GM19238 (cell line): Measurements from ENCODE around the gene EMC10.

ENCODE experiments used
- DNase-seq: peaks from one replicate; pipeline ENCODE4 v3.0.0; 2011; ENCODE audit warnings: low spot score; ENCODE audit not compliant: insufficient read length

The EMC10 gene

DNA sequence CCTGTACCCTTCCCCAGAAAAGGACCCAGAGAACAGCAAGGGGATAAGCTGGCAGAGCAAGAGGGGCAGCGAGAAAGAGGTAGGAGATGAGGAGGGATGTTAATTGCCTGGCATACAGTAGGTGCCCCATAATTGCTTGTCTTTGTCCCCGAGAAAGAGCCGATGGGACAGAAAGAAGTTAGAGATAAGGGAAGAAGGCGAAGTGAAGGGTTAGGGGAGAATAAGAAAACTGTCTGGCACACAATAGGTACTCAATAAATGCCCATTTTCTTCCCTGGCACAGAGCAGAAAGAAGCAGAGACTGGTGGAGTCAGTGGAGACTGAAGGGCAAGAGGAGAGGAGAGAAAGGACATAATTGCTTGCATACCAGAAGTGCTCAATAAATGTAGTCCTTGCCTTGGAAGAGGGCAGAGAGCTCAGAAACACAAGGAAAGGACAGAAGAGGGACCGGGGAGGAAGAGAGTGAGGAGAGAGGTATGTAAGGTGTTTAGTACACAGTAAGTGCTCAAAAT is 18.8 kb downstream of the EMC10 start:
- no peak for DNase-seq

DNA sequence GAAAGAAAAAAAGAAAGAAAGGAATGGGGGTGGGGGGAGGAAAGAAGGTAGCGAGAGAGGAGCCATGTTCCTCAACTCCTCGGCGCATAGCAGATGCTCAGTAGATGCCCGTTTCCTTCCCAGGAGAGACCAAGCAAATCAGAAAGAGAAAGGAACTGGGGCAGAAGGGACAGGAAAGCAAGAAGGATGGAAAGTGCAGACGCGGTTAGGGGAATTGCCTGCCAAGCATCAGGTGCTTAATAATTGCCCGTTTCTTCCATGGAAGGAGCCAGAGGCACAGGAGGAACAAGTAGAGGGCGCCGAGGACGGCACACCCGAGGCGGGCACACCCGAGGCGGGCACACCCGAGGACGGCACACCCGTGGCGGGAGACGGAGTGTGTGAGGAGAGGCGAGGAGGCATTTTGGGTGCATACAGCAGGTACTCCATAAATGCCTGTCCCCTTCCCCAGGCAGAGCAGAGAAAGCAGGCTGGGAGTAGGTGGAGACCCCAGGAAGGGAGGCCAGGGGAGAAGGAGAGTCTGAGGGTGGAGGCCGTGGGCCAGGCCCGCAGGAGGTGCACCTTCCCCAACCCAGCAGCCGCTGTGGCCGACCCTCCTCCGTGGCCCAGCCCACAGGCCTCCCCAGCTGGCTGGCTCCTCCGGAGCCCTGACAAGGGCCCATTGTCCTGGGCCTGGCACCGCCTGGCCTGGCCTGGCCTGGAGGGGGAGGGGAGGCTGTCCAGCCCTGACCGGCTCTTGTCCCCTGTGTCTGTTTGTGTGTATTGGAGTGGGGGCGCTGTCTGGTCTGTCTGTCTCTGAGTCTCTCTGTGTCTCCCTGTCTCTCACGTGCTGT is 20.1 kb downstream of the EMC10 start:
- DNase-seq, result no peak

DNA sequence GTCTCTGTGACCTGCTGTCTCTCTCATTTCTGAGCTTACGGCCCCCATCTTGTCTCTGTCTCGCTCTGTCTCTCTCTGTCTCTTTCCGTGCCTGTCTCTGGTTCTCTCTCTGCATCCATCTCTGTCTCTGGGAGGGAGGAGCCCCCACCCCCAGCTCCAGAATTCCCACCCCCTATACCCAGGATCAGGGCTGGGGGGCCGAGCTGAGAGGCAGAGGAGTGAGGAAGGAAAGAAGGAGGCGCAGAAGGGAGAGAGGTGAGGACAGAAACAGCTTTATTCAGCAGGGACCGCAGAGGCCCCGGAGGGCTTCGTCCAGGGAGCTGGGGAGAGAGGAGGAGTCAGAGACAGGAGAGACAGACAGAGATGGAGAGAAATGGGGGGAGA is 20.7 kb downstream of the EMC10 start:
- DNase-seq, result no peak

DNA sequence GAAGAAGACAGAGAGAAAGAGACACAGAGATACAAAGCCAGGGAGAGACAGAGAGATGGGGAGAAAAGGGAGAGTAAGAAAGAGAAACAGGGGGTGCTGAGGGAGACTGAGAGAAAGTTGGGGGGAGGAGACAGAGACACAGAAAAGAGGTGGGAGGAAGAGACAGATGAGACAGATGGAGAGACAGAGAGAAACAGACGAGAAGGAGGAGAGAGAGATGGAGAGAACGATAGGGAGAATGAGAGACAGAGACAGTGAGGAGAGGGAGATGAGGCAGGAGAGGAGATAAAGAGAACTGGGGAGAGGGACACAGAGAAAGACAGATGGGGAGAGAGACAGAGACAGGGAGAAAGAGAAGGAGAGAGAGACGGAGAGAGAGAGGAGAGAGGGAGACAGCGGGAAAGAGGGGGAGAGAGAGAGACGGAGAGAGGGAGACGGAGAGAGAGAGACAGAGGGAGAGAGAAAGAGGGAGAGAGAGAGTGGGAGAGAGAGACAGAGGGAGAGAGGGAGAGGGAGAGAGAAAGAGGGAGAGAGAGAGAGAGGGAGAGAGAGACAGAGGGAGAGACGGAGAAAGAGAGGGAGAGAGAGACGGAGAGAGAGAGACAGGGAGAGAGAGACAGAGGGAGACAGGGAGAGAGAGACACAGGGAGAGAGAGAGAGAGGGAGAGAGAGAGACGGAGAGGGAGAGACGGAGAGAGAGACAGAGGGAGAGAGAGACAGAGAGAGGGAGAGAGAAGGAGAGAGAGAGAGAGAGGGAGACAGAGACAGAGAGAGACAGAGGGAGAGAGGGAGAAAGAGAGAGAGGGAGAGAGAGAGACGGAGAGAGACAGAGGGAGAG is 22.1 kb downstream of the EMC10 start:
- DNase-seq, result no peak

DNA sequence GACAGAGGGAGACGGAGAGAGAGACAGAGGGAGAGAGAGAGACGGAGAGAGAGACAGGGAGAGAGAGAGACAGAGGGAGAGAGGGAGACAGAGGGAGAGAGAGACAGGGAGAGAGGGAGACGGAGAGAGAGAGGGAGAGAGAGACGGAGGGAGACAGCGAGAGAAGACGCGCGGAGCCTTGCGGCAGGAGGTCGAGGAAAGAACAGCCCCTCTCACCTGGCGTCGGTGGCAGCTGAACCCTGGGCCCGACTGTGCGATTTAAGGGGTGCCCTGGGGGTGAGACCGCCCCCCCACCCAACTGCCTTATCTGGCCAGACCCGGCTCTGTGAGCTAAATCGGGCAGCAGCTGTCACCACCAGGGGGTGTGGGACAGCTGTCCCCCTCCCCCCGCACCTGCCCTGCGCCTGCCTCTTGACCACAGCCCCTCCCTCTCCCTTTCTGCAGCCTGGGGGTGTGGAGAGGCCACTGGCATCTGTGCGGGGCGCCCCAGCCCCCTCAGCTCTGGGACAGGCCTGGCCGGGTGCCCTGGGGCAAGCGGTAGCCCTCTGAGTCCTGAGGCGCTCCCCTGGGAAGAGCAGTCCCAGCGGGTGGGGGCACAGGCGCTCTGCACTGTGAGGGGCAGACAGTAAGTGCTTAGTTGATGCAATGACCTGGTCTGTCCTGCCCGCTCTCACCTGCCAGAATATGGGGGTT is 23.9 kb downstream of the EMC10 start:
- DNase-seq, result no peak

DNA sequence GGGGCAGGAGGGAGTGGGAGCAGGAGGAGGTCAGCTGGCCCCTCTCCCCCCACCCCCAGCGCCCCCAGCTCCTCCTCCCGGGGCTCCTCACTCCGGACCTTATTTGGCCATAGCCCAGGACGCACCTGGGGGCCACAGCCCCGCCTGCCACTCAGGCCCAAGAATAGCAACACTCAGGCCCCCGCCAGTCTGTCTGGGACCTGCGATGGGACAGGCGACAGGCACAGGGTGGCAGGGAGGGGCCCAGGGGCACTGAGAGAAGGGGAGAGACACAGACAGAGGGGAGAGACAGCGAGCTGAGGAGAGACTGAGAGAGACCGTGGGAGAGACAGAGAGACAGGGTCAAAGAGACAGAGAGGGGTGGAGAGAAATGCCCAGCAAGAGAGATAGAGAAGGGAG is 24.4 kb downstream of the EMC10 start:
- no peak for DNase-seq

DNA sequence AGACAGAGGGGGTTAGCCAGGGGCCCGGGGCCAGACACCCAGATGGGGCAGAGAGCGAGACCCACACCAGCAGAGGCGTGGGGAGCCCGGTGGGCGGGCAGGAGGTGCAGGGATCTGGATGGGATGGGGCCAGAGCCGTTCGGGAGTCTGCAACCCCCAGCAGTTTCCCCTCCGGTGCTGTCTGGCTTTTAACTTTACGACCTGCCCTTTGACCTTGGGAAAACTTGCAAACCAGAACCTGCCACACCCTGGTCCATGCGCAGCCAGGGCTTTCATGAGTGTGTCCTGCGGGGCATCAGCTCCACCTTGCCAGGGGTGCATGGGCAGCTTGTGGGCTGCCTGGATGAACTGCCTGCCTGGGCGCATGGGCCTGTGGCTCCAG is 24.9 kb downstream of the EMC10 start:
- no peak for DNase-seq

DNA sequence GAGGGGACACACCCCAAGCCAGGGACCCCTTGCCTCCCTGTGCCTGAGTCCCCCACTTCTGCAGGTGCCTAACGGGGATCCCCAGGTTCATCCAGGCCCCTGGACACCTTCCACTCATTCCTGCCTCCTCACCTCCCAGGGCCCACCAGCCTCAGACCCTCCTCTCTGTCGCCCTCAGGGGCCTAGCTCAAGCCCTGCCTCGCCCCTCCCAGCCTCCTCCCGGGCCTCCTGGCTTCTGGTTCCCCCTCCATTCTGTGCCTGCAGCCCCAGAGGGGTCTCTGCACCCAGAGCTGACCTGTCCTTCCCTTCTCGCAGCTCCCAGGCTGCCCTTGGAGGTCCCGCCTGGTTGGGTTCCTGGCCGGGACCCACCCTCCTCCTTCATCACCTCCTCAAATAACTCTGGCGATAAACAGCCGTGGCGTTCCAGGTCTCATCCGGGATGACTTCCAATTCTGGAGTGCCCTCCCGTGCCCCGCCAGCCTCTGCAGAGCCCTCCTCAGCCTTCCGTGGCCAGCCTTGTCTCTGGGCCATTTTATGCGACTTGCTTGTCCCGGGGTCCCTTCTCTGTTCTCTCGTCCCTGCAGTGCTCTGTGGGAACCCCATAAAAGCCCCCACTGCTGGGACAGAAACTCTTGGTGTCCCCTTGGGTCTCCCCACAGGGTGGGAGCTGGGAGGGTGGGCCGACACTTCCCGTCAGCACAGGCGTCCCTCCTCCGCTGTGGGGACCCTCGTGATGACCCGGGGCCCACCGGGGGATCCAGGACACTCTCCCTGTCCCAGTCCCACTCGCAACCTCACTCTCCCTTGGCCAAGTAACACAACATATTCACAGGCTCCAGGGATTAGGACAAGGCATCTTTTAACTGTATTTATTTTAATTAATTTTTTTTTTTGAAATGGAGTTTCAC is 25.5 kb downstream of the EMC10 start:
- DNase-seq, result no peak

DNA sequence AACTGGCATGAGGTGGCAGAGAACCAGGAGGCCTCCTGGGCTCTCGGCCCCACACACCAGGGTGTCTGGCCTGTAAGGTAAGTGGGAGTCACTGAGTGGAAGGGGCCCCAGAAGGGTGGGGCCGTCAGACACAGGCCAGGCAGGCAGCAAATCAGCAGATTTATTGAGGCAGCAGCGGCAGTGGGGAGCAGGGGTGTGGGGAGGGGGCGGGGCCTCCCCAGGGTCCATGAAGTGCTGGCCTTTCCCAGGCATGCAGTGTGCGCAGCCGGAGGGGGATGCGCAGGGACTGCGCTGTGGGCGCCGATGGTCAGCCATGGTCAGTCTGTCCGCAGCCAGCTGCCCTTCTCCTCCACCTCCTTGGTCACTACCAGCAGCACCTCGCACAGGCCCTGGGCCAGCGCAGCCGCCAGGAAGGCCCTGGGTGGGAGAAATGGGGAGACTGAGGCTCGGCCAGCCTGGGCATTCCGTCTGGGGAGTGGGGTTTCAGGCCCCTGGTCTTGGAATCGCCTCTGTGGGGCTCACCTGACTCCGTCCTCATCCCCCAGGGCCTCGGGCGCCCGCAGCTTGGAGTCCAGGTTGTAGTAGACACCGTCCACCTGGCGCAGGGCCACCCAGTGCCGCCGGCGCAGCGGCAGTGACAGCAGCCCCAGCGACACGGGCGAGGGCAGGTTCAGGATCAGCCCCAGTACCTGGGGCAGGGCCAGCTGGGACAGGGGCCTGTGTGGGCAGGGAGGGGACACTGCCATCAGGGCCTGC is 29.7 kb downstream of the EMC10 start:
- DNase-seq, result no peak

DNA sequence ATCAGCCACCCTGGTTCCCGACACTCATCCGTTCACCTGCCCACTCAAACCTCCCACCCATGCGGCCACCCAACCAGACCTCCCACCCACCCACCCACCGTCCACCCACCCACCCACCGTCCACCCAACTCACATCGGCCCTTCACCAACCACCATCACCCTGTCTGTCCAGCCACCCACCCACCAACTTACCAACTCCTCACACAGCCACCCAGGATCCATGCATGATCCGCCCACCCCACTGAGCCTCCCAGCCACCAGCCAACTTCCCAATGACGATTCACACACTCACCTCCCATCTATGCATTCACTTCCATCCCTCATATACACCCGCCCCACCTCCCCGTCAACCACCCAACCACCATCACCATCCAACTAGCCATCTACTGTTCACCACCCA is 30.4 kb downstream of the EMC10 start:
- no peak for DNase-seq

DNA sequence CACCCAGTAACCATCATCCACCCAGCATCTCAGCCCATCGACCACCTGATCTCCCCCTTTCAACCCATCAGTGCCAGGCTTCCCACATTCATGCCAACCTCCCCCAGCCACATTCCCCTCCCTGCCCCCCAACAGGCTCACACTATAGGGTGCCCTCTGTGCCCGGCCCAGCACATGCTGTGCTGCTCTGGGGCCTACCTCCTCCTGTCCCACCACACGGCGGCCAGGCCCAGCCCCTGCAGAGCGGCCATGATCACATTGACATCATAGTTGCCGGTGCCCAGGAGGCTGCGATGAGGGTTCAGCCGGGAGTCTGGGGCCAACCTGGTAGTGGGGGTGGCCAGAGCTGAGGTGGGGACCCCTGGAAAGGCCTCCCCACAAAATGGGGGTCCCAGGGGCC is 31.1 kb downstream of the EMC10 start:
- DNase-seq, result no peak

DNA sequence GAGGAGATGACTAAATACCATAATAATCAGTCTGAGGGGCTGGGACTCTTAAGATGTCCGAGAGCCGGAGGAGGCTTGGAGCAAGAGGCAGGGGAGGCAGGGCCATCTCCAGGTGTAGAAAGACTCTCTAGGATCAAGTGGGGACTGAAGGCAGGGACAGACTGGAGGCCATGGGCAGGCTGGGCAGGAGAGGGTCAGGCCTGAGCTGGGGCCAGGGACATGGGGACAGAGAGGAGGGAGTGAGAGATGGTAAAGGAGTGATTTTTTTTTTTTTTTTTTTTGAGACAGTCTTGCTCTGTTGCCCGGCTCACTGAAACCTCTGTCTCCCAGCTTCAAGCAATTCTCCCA is 32.5 kb downstream of the EMC10 start:
- no peak for DNase-seq

DNA sequence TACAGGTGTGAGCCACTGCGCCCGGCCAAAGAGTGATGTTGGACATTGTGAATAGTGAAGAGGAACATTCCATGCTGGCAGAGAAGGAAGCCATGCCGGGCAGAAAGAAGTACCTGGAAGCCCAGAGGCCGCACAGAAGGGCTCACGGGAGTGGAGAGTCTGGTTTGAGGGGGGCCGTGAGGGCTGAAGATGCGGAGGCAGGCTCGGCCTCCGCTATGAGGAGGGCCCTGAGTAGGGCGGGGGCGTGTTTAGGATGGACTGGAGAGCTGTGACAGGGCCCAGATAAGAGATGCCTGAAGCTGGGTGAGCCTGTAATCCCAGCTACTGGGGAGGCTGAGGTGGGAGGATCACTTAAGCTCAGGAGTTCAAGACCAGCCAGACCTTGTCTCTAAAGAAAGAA is 33.1 kb downstream of the EMC10 start:
- DNase-seq, result no peak

DNA sequence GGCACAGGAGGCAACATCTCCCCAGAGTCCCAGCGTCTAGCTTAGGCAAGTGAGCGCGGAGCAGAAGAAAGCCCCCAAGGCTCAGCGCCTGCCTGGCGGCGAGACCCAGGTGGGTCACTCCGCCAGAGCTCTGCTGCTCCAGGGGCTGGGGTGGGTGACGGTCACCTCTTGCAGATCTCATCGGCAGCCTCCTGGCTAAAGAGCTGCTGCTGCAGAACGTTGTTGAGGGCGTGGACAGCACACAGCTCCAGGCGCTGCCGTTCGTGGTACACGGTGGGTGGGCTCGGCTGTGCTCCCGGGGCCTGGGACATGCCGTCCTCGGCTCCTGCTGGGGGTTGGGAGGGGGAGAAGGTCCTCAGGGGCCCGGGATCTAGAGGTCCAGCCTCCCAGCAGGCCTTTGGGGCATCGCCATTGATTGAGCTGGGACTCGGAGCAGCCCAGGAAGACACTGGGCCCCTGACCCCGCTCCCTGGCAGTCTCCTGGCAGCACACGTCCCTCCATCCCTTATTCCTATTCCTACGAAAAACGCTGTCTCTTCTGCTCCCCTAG is 33.9 kb downstream of the EMC10 start:
- DNase-seq, result no peak

DNA sequence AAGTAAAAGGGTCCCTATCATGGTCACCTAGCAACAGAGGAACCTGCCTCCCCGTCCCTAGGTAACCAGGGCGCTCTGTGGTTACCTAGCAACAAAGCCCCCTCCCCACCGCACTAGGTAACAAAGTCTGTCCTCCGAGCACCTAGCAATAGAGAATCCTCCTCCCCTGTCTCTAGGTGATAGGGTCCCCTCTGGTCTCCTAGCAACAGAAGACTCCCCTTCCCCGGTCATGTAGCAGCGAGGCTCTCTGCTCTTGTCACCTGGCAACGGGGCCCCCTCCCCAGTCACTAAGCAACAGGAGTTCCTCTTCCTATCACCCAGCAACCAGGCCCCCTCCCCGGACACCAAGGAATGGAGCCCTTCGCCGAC is 34.4 kb downstream of the EMC10 start:
- no peak for DNase-seq

DNA sequence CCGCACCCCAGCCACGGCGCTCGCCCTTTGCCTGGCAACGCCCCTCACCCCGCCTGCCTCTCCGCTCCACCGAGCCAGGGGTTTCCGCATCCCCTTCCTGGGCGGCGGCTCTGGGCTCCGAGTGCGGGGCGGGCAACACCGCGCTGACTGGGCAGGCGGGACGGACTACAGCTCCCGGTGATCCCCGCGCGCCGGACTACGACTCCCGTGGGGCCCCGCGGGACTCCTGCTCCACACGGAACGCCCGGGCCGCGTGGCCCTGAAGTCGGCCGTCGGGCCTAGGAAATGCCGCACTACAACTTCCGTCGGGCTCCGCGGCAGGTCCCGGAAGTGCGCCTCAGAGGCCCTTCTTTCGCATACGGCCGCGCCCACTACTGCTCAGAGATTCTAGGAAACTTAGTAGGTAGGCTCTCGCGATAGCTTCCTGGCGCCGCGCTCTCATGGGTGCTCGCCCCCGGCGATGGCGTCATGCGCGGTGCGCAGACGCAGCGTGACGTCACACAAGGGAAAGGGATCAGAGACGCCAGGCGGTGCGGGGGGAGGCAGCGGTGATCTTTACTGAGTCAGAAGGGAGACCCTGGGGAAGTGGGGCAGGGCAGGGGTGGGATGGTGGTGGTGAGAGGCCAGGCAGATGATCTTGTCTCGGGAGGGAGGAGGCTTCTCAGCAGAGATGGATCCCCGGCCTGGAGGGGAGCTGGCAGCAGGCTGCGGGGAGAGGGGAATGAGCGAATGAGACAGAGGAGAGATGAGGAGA is 34.9 kb downstream of the EMC10 start, which contains the start of gene JOSD2:
Gene JOSD2 (minus strand): TSS at position 123 of the 754 bp plus-strand sequence. CDS start 760 bp downstream, outside the sequence.
- peak; percentile 99 for DNase-seq

DNA sequence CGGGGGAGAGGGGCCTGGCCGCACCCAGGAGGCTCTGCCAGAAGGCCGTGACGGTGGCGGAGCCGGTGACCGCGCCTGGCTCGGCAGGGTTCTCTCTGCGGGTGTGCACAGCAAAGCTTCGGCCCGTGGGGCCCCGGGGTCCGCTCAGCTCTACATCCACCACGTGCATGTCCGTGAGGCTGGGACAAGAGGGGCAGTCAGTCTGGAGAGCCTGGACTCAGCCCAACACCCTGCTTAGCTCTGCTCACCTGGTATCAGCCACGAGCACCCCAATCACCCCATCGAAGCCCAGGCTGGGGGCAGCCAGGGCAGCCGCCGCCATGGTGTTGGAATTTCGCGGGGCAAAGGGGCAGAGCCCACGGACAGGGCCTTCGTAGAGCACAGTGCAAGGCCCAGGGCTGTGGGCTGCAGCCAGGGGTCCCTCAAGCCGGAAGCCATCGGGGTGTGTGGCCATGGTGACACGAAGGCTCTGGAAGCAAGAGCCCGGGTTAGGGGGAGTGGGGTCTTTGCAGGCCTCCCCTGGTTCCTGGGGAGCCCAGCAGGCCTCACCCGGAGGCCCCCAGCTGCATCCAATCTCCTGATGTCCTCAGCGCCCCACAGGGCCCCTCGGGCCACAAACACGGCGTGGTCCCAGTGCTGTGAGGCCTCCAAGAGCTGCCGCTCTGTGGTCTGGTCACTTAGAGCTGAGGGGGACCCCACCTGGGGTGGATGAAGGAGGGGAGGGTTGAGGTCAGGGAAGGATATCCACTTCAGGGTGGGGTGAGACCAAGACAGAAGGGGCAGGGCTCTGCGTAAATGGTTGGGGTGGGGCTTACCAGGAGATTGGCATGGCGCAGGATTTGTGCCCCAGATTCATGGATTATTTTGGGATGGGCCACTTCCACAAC is 36.0 kb downstream of the EMC10 start:
- DNase-seq, result no peak
